Peyer's patch (tissue), 4 donors: Measurements from ENCODE around the gene NR1I3. TPM values are rescaled to one million over a fixed set of nuclear protein-coding genes. Genes with fewer than 3 reads are reported as not detected.

ENCODE experiments used
- DNase-seq, 3 donors: peaks; one replicate each; pipeline ENCODE4 v3.0.0-alpha.2; 2017 to 2019
- H3K27ac ChIP-seq, 4 donors: fragments of 200-600 bp; sonication (generic); one replicate each; pipeline ENCODE4 v1.5.1; 2016 to 2019
- H3K27me3 ChIP-seq, 2 donors: fragments of 200-600 bp; sonication (generic); one replicate each; pipeline ENCODE4 v1.5.1; 2019
- H3K36me3 ChIP-seq, 3 donors: fragments of 200-600 bp; sonication (generic); one replicate each; pipeline ENCODE4 v1.5.1; 2016 to 2019
- H3K4me1 ChIP-seq, 4 donors: fragments of 200-600 bp; sonication (generic); one replicate each; pipeline ENCODE4 v1.5.1; 2016 to 2019
- H3K4me3 ChIP-seq, 4 donors: fragments of 200-600 bp; sonication (generic); 1 replicate in 3 of 4; 2 replicates in 1 of 4; pipeline ENCODE4 v1.5.1; 2016 to 2019; ENCODE audit warnings: mild to moderate bottlenecking in 1 of 4
- H3K9me3 ChIP-seq, 4 donors: fragments of 200-600 bp; sonication (generic); one replicate each; pipeline ENCODE4 v1.5.1; 2016 to 2019; ENCODE audit warnings: mild to moderate bottlenecking in 1 of 4
- POLR2A ChIP-seq, 2 donors: fragments of 450-650 bp; IDR thresholded peaks; one replicate each; pipeline ENCODE4 v1.5.1; 2017; ENCODE audit warnings: antibody characterized with exemption in 2 of 2, mild to moderate bottlenecking in 2 of 2, moderate library complexity in 2 of 2
- total RNA-seq, 4 donors: library from RNA; depleted of rRNA; stranded (reverse); fragments of >200 nt; gene quantifications; one replicate each; pipeline ENCODE4 v1.1.0, GENCODE V29; 2016
- TF ChIP-seq, protein P1 (sequence below), 6 experiments: fragments of 450-650 bp in 4 of 6; fragments of 200-600 bp in 2 of 6; sonication (generic) in 1 of 6; IDR thresholded peaks; one replicate each; pipeline ENCODE4 v1.5.1; 2017 to 2019; ENCODE audit warnings: antibody characterized with exemption in 6 of 6, mild to moderate bottlenecking in 3 of 6, moderate library complexity in 1 of 6

The NR1I3 gene
- total RNA-seq, 4 donors from 2014 or later = 3.2 TPM; not detected in 3

GRCh38 chr1:161206411-161207140, 31.4 kb downstream of the NR1I3 start:
- no peak for DNase-seq
- peaks cover 0 to 77% (median 0%) of the 10 kb centered on the region in 3 donors for H3K36me3 ChIP-seq
- H3K9me3 ChIP-seq = no peaks in the 10 kb centered on the region
- peaks cover 0 to 46% (median 2%) of the 10 kb centered on the region in 4 donors for H3K4me1 ChIP-seq
- no peaks in the 10 kb centered on the region for H3K27me3 ChIP-seq
- TF ChIP-seq, protein P1, sequence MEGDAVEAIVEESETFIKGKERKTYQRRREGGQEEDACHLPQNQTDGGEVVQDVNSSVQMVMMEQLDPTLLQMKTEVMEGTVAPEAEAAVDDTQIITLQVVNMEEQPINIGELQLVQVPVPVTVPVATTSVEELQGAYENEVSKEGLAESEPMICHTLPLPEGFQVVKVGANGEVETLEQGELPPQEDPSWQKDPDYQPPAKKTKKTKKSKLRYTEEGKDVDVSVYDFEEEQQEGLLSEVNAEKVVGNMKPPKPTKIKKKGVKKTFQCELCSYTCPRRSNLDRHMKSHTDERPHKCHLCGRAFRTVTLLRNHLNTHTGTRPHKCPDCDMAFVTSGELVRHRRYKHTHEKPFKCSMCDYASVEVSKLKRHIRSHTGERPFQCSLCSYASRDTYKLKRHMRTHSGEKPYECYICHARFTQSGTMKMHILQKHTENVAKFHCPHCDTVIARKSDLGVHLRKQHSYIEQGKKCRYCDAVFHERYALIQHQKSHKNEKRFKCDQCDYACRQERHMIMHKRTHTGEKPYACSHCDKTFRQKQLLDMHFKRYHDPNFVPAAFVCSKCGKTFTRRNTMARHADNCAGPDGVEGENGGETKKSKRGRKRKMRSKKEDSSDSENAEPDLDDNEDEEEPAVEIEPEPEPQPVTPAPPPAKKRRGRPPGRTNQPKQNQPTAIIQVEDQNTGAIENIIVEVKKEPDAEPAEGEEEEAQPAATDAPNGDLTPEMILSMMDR (IDR thresholded peaks at IDR 0.05) = no peak
- TF ChIP-seq POLR2A (IDR thresholded peaks at IDR 0.05) = no peak
- H3K27ac ChIP-seq = peak overlapping the region; percentile 53 to 81 (median 70)
- H3K4me3 ChIP-seq = no peak overlapping the region

DNA sequence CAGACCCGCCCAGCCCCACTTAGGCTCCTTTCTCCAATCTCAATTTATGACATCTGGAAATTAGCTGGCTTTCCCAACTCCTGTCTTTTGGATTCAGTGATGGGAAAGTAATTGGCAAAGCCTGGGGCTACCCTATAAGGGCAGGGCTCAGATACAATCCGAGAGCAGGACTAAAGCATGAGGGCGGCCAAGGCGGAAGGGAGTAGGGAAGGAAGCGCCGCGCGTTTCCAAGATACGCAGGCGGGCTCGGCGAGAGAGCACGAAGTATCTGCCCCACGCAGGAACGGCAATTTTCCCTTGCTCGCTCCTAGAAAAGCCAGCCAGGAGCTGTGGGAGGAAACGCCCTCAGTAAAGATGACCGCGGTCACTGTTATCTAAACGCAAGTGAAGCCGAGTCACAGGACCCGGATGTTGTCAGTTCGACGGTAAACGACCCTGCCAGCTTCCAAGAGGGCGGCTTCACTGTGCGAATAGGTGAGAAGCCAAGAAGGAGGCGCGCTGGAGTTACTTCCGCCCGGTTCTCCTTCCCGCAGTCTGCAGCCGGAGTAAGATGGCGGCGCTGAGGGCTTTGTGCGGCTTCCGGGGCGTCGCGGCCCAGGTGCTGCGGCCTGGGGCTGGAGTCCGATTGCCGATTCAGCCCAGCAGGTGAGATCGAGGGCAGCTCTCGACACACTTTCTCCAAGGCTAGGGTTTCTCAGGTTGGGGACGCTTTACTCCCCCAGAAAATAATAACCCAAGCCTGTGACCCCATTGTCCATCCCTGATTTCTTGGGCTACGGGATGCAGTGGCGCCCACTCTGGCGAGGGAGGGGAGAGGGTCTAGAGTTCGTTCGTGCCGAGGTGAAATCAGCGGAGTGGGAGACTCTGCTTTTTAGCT, 35.9 kb downstream of the NR1I3 start, which contains the start of gene NDUFS2:
NDUFS2 (plus strand) TSS at position 532 of the 877 bp plus-strand sequence; CDS start at position 551, 19 bp downstream.
- Histone ChIP-seq H3K4me3 (peak within 1 kb of the TSS; percentile 62 to 72 (median 67)), H3K4me1 (peaks cover 0 to 72% (median 2%) of the 10 kb centered on the region in 4 donors), H3K9me3 (no peaks in the 10 kb centered on the region), H3K27ac (peak within 1 kb of the TSS; percentile 79 to 95 (median 88)), H3K36me3 (peaks cover 0 to 36% (median 0%) of the 10 kb centered on the region in 3 donors), H3K27me3 (no peaks in the 10 kb centered on the region)
- DNase-seq = peak; percentile 95 to 99 (median 97)
- TF ChIP-seq, protein P1 (IDR thresholded peaks at IDR 0.05) = peak in 2 of 6 experiments; percentile 9 to 12
- TF ChIP-seq POLR2A (IDR thresholded peaks at IDR 0.05) = peak; percentile 61 to 83

GRCh38 chr1:161200992-161201835, 36.8 kb downstream of the NR1I3 start:
- H3K36me3 ChIP-seq = peaks cover 0 to 28% (median 0%) of the 10 kb centered on the region in 3 donors
- DNase-seq = peak in 1 of 3 donors; percentile 69
- H3K4me3 ChIP-seq = peak overlapping the region; percentile 62 to 72 (median 67)
- H3K27me3 ChIP-seq = no peaks in the 10 kb centered on the region
- peak overlapping the region; percentile 79 to 95 (median 88) for H3K27ac ChIP-seq
- H3K9me3 ChIP-seq = no peaks in the 10 kb centered on the region
- TF ChIP-seq, protein P1 (IDR thresholded peaks at IDR 0.05) = no peak
- TF ChIP-seq POLR2A (IDR thresholded peaks at IDR 0.05) = no peak
- peaks cover 0 to 64% (median 2%) of the 10 kb centered on the region in 4 donors for H3K4me1 ChIP-seq

GRCh38 chr1:161200421-161200991, 37.5 kb downstream of the NR1I3 start:
- no peaks in the 10 kb centered on the region for H3K27me3 ChIP-seq
- H3K9me3 ChIP-seq = no peaks in the 10 kb centered on the region
- TF ChIP-seq POLR2A (IDR thresholded peaks at IDR 0.05) = no peak
- TF ChIP-seq, protein P1 (IDR thresholded peaks at IDR 0.05) = no peak
- no peak for DNase-seq
- no peak overlapping the region for H3K4me3 ChIP-seq
- peaks cover 0 to 21% (median 0%) of the 10 kb centered on the region in 3 donors for H3K36me3 ChIP-seq
- H3K27ac ChIP-seq = peak overlapping the region; percentile 79 to 95 (median 88)
- peaks cover 0 to 57% (median 2%) of the 10 kb centered on the region in 4 donors for H3K4me1 ChIP-seq
